ENCODE results near the gene RPS6KA3. TPM values are rescaled to one million over a fixed set of nuclear protein-coding genes. Genes with fewer than 3 reads are reported as not detected.

Gene RPS6KA3
- total RNA-seq, 1 experiment from 2014 or later, result 14.6 TPM

DNA sequence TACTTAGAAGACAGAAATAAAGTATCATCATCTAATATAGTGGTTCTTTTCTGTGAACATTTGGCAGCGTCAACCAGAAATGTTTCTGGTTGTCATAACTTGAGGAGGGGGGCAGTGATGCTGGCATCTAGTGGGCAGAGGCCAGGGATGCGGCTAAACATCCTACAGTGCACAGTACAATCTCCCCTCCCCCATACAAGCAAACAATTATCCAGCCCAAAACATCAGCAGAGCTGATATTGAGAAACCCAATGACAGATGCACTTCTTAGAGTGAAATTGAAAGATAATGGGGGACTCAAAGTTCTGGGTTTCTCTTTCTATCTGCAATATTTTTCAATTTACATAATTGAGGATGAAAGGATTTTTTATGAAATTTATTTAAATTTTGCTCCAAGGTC lies 123.1 kb downstream of the RPS6KA3 start (continued):
- TF ChIP-seq ESRRA (CRISPR knock-in tag; IDR thresholded peaks at IDR 0.05; ENCODE audit: borderline replicate concordance) (no peak), TCF7 (CRISPR knock-in tag; IDR thresholded peaks at IDR 0.05; ENCODE audit: low read depth) (no peak), PREB (CRISPR knock-in tag; IDR thresholded peaks at IDR 0.05; ENCODE audit: borderline replicate concordance) (no peak), ZNF423 (CRISPR knock-in tag; IDR thresholded peaks at IDR 0.05) (no peak), TEAD1 (CRISPR knock-in tag; IDR thresholded peaks at IDR 0.05) (no peak)

GRCh38 chrX:20143111-20143510 lies 123.6 kb downstream of the RPS6KA3 start:
- Mint-ChIP-seq H3K9me3 (no peaks in the 10 kb centered on the region), H3K4me1 (peaks cover 14% of the 10 kb centered on the region), H3K36me3 (peaks cover 14% of the 10 kb centered on the region), H3K4me3 (peak overlapping the region; percentile 50), H3K27me3 (ENCODE audit: low read depth) (no peaks in the 10 kb centered on the region), H3K27ac (no peak overlapping the region)
- DNase-seq (ENCODE audit: low spot score) (no peak), ATAC-seq (no peak)
- ChIA-PET CTCF (no interaction called here), POLR2A (no interaction called here)
- TF ChIP-seq ATF1 (CRISPR knock-in tag; IDR thresholded peaks at IDR 0.05) (no peak), CTCF (IDR thresholded peaks at IDR 0.05) (no peak), TCF7 (CRISPR knock-in tag; IDR thresholded peaks at IDR 0.05; ENCODE audit: low read depth) (no peak), NFE2L1 (CRISPR knock-in tag; IDR thresholded peaks at IDR 0.05) (no peak), HMGA2 (CRISPR knock-in tag; IDR thresholded peaks at IDR 0.05) (no peak), KAT7 (CRISPR knock-in tag; IDR thresholded peaks at IDR 0.05; ENCODE audit: borderline replicate concordance) (no peak), JAZF1 (CRISPR knock-in tag; IDR thresholded peaks at IDR 0.05) (no peak), NFATC4 (CRISPR knock-in tag; IDR thresholded peaks at IDR 0.05) (no peak), ATF3 (CRISPR knock-in tag; conservative IDR thresholded peaks at IDR 0.05) (no peak), CREM (CRISPR knock-in tag; IDR thresholded peaks at IDR 0.05) (no peak)

GRCh38 chrX:20141281-20142220 lies 125.2 kb downstream of the RPS6KA3 start, which contains the start of gene EIF1AX:
Gene EIF1AX (minus strand): TSS chrX:20141838. CDS start chrX:20141640, 198 bp downstream.
- Mint-ChIP-seq H3K27ac (no peak within 1 kb of the TSS; the same call in 1 of the 2 replicates), H3K4me3 (peak within 1 kb of the TSS; percentile 83), H3K9me3 (no peaks in the 10 kb centered on the region), H3K4me1 (peaks cover 14% of the 10 kb centered on the region), H3K36me3 (peaks cover 22% of the 10 kb centered on the region), H3K27me3 (ENCODE audit: low read depth) (no peaks in the 10 kb centered on the region)
- TF ChIP-seq, protein P1, sequence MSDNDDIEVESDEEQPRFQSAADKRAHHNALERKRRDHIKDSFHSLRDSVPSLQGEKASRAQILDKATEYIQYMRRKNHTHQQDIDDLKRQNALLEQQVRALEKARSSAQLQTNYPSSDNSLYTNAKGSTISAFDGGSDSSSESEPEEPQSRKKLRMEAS (CRISPR knock-in tag; IDR thresholded peaks at IDR 0.05), result peak; percentile 58; the same call in 1 of the 2 replicates
- TF ChIP-seq SP1 (CRISPR knock-in tag; conservative IDR thresholded peaks at IDR 0.05) (peak; percentile 61), GTF2I (CRISPR knock-in tag; conservative IDR thresholded peaks at IDR 0.05) (no peak), CREM (CRISPR knock-in tag; IDR thresholded peaks at IDR 0.05) (no peak)
- TF ChIP-seq, protein P2, sequence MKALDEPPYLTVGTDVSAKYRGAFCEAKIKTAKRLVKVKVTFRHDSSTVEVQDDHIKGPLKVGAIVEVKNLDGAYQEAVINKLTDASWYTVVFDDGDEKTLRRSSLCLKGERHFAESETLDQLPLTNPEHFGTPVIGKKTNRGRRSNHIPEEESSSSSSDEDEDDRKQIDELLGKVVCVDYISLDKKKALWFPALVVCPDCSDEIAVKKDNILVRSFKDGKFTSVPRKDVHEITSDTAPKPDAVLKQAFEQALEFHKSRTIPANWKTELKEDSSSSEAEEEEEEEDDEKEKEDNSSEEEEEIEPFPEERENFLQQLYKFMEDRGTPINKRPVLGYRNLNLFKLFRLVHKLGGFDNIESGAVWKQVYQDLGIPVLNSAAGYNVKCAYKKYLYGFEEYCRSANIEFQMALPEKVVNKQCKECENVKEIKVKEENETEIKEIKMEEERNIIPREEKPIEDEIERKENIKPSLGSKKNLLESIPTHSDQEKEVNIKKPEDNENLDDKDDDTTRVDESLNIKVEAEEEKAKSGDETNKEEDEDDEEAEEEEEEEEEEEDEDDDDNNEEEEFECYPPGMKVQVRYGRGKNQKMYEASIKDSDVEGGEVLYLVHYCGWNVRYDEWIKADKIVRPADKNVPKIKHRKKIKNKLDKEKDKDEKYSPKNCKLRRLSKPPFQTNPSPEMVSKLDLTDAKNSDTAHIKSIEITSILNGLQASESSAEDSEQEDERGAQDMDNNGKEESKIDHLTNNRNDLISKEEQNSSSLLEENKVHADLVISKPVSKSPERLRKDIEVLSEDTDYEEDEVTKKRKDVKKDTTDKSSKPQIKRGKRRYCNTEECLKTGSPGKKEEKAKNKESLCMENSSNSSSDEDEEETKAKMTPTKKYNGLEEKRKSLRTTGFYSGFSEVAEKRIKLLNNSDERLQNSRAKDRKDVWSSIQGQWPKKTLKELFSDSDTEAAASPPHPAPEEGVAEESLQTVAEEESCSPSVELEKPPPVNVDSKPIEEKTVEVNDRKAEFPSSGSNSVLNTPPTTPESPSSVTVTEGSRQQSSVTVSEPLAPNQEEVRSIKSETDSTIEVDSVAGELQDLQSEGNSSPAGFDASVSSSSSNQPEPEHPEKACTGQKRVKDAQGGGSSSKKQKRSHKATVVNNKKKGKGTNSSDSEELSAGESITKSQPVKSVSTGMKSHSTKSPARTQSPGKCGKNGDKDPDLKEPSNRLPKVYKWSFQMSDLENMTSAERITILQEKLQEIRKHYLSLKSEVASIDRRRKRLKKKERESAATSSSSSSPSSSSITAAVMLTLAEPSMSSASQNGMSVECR (CRISPR knock-in tag; IDR thresholded peaks at IDR 0.05; ENCODE audit: borderline replicate concordance), result 0 out of 2 replicates have a peak, but pooled peaks have one; percentile 19
- TF ChIP-seq, protein P3, sequence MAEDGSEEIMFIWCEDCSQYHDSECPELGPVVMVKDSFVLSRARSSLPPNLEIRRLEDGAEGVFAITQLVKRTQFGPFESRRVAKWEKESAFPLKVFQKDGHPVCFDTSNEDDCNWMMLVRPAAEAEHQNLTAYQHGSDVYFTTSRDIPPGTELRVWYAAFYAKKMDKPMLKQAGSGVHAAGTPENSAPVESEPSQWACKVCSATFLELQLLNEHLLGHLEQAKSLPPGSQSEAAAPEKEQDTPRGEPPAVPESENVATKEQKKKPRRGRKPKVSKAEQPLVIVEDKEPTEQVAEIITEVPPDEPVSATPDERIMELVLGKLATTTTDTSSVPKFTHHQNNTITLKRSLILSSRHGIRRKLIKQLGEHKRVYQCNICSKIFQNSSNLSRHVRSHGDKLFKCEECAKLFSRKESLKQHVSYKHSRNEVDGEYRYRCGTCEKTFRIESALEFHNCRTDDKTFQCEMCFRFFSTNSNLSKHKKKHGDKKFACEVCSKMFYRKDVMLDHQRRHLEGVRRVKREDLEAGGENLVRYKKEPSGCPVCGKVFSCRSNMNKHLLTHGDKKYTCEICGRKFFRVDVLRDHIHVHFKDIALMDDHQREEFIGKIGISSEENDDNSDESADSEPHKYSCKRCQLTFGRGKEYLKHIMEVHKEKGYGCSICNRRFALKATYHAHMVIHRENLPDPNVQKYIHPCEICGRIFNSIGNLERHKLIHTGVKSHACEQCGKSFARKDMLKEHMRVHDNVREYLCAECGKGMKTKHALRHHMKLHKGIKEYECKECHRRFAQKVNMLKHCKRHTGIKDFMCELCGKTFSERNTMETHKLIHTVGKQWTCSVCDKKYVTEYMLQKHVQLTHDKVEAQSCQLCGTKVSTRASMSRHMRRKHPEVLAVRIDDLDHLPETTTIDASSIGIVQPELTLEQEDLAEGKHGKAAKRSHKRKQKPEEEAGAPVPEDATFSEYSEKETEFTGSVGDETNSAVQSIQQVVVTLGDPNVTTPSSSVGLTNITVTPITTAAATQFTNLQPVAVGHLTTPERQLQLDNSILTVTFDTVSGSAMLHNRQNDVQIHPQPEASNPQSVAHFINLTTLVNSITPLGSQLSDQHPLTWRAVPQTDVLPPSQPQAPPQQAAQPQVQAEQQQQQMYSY (CRISPR knock-in tag; IDR thresholded peaks at IDR 0.05), result no peak
- ATAC-seq (peak; percentile 100), DNase-seq (ENCODE audit: low spot score) (peak; percentile 93)
- CTCF ChIA-PET, result no interaction called here
- POLR2A ChIA-PET, result interaction anchor here (0.6 kb wide), 1 partner anchor 431 kb away, joined by 3 read pairs; no protein-coding TSS in a partner anchor
